Liver (tissue), 9 donors: ENCODE results near the gene SORCS2. TPM values are rescaled to one million over a fixed set of nuclear protein-coding genes. Genes with fewer than 3 reads are reported as not detected.

Experiments used
- DNase-seq: peaks from one replicate; pipeline ENCODE4 v3.0.0-alpha.2; 2017; ENCODE audit warnings: low spot score
- H3K27ac ChIP-seq, 2 donors: one replicate each; pipeline ENCODE4 v1.7.0; 2013; ENCODE audit warnings: inconsistent platforms in 2 of 2, low read length in 2 of 2, control low read depth in 1 of 2, low read depth in 1 of 2, mild to moderate bottlenecking in 1 of 2
- H3K27me3 ChIP-seq, 4 donors: one replicate each; pipeline versions ENCODE4 v1.6.1 to v1.7.0; 2013; ENCODE audit warnings: low read length in 3 of 4, inconsistent platforms in 1 of 4, mild to moderate bottlenecking in 1 of 4, moderate library complexity in 1 of 4; ENCODE audit not compliant: control insufficient read depth in 4 of 4, insufficient read depth in 4 of 4
- H3K36me3 ChIP-seq, 4 donors: one replicate each; pipeline versions ENCODE4 v1.6.1 to v1.7.0; 2013; ENCODE audit warnings: low read length in 3 of 4, mild to moderate bottlenecking in 3 of 4, low read depth in 1 of 4, moderate library complexity in 1 of 4; ENCODE audit not compliant: control insufficient read depth in 4 of 4, insufficient read depth in 3 of 4
- H3K4me1 ChIP-seq, 4 donors: one replicate each; pipeline versions ENCODE4 v1.6.1 to v1.7.0; 2013; ENCODE audit warnings: low read length in 3 of 4, mild to moderate bottlenecking in 3 of 4, moderate library complexity in 1 of 4; ENCODE audit not compliant: control insufficient read depth in 4 of 4, insufficient read depth in 4 of 4
- H3K4me3 ChIP-seq, 3 donors: one replicate each; pipeline versions ENCODE4 v1.6.1 to v1.7.0; 2013; ENCODE audit warnings: low read length in 3 of 3, control low read depth in 1 of 3, low read depth in 1 of 3, mild to moderate bottlenecking in 1 of 3
- H3K9ac ChIP-seq, 2 donors: one replicate each; pipeline ENCODE4 v1.7.0; 2013; ENCODE audit warnings: low read length in 2 of 2, mild to moderate bottlenecking in 2 of 2, moderate library complexity in 2 of 2, control low read depth in 1 of 2, low read depth in 1 of 2
- H3K9me3 ChIP-seq, 4 donors: one replicate each; pipeline versions ENCODE4 v1.6.1 to v1.7.0; 2013; ENCODE audit warnings: low read length in 3 of 4; ENCODE audit not compliant: control insufficient read depth in 4 of 4
- ATF3 ChIP-seq: IDR thresholded peaks from 2 replicates; pipeline ENCODE4 v1.6.1; 2016; ENCODE audit warnings: antibody characterized with exemption
- CTCF ChIP-seq: fragments of 150-350 bp; IDR thresholded peaks from 2 replicates; pipeline ENCODE4 v1.5.1; 2017; ENCODE audit warnings: improper control_type of control experiment, low read depth, low read length; ENCODE audit not compliant: missing input control
- EGR1 ChIP-seq, 2 donors: IDR thresholded peaks; 2 replicates each; pipeline ENCODE4 v1.6.1; 2016 to 2018; ENCODE audit warnings: antibody characterized with exemption in 2 of 2, low read depth in 2 of 2
- FOXA1 ChIP-seq: IDR thresholded peaks from 2 replicates; pipeline ENCODE4 v1.6.1; 2016; ENCODE audit warnings: antibody characterized with exemption
- FOXA2 ChIP-seq: IDR thresholded peaks from 2 replicates; pipeline ENCODE4 v1.6.1; 2016; ENCODE audit warnings: antibody characterized with exemption
- GABPA ChIP-seq, 2 donors: IDR thresholded peaks in 1 of 2; conservative IDR thresholded peaks in 1 of 2; 2 replicates each; pipeline ENCODE4 v1.6.1; 2016; ENCODE audit warnings: antibody characterized with exemption in 2 of 2, mild to moderate bottlenecking in 1 of 2, moderate library complexity in 1 of 2
- HNF4A ChIP-seq, 2 donors: conservative IDR thresholded peaks; 2 replicates each; pipeline ENCODE4 v1.6.1; 2016; ENCODE audit warnings: antibody characterized with exemption in 2 of 2, mild to moderate bottlenecking in 2 of 2
- HNF4G ChIP-seq: IDR thresholded peaks from 2 replicates; pipeline ENCODE4 v1.6.1; 2016; ENCODE audit warnings: antibody characterized with exemption
- JUND ChIP-seq, 2 donors: IDR thresholded peaks; 2 replicates each; pipeline ENCODE4 v1.6.1; 2016; ENCODE audit warnings: antibody characterized with exemption in 2 of 2
- MAX ChIP-seq: IDR thresholded peaks from 2 replicates; pipeline ENCODE4 v1.6.1; 2016; ENCODE audit warnings: antibody characterized with exemption
- NR2F2 ChIP-seq: IDR thresholded peaks from 2 replicates; pipeline ENCODE4 v1.6.1; 2016; ENCODE audit warnings: antibody characterized with exemption
- REST ChIP-seq: IDR thresholded peaks from 2 replicates; pipeline ENCODE4 v1.6.1; 2016; ENCODE audit warnings: antibody characterized with exemption, mild to moderate bottlenecking
- SP1 ChIP-seq: IDR thresholded peaks from 2 replicates; pipeline ENCODE4 v1.6.1; 2018; ENCODE audit warnings: antibody characterized with exemption, mild to moderate bottlenecking
- YY1 ChIP-seq: IDR thresholded peaks from 2 replicates; pipeline ENCODE4 v1.6.1; 2016; ENCODE audit warnings: antibody characterized with exemption, mild to moderate bottlenecking
- ZBTB33 ChIP-seq: IDR thresholded peaks from 2 replicates; pipeline ENCODE4 v1.6.1; 2016; ENCODE audit warnings: antibody characterized with exemption
- WGBS: extraction: QIAGEN DNeasy Blood & Tissue Kit; methylation state at CpG from one replicate; pipeline ENCODE4 v1.1.7; 2013; 5-methylcytosine and 5-hydroxymethylcytosine counted together
- polyA plus RNA-seq, 2 donors: library from polyadenylated mRNA; stranded (reverse) in 1 of 2; unstranded in 1 of 2; fragments of 200-250 nt in 1 of 2; fragments of >200 nt in 1 of 2; fragmentation: Nextera tagmentation in 1 of 2; extraction: Ambion mirVana in 1 of 2; gene quantifications; one replicate each; pipeline versions ENCODE4 v1.2.1 to v1.2.3, GENCODE V29; 2013 to 2015
- total RNA-seq, 2 donors: library from RNA; depleted of rRNA; stranded (reverse); fragments of >200 nt; gene quantifications; one replicate each; pipeline ENCODE4 v1.2.3, GENCODE V29; 2014
- donor health status: healthy.
- donor health status: healthy.
- donor health status: healthy.
- donor health status: healthy.
- donor health status: healthy.

Gene SORCS2
- total and polyA plus RNA-seq, 4 donors = 0.10 to 1.4 (median 0.92) TPM

GRCh38 chr4:7298619-7299009, 106.3 kb downstream of the SORCS2 start:
- H3K27ac ChIP-seq = no peak overlapping the region
- no peak overlapping the region for H3K9ac ChIP-seq
- no peaks in the 10 kb centered on the region for H3K36me3 ChIP-seq
- H3K27me3 ChIP-seq = no peaks in the 10 kb centered on the region
- DNase-seq = no peak
- no peaks in the 10 kb centered on the region for H3K9me3 ChIP-seq
- no peak overlapping the region for H3K4me3 ChIP-seq
- TF ChIP-seq EGR1 (IDR thresholded peaks at IDR 0.05; ENCODE audit: low read depth in 2 of 2) = no peak
- no peak for TF ChIP-seq GABPA (IDR thresholded peaks at IDR 0.05 in 1 of 2, conservative IDR thresholded peaks at IDR 0.05 in 1 of 2)
- no peak for TF ChIP-seq HNF4G
- no peak for TF ChIP-seq JUND (IDR thresholded peaks at IDR 0.05)
- TF ChIP-seq MAX = no peak
- TF ChIP-seq HNF4A (conservative IDR thresholded peaks at IDR 0.05) = no peak
- no peak for TF ChIP-seq NR2F2
- no peak for TF ChIP-seq FOXA1
- TF ChIP-seq FOXA2 = no peak
- no peak for TF ChIP-seq ZBTB33
- no peak for TF ChIP-seq ATF3
- TF ChIP-seq CTCF = no peak
- no peak for TF ChIP-seq REST
- no peak for TF ChIP-seq YY1
- no peak for TF ChIP-seq SP1
- whole genome bisulfite sequencing = 78% methylated on average over 13 of the region's 13 CpGs
- no peaks in the 10 kb centered on the region for H3K4me1 ChIP-seq
